Loucy (cell line): Measurements from ENCODE around the gene PDCD4.

Source experiments
- H2AFZ ChIP-seq: fragments of 200-600 bp; sonication (generic); 2 replicates; pipeline ENCODE4 v1.6.0; 2016; ENCODE audit warnings: antibody characterized with exemption, mild to moderate bottlenecking, low read length, moderate library complexity
- H3F3A ChIP-seq: fragments of 200-600 bp; 2 replicates; pipeline ENCODE4 v1.6.0; 2016; ENCODE audit warnings: antibody characterized with exemption, low read depth, mild to moderate bottlenecking
- H3K27me3 ChIP-seq: fragments of 200-600 bp; sonication (generic); 2 replicates; pipeline ENCODE4 v1.6.1; 2014; ENCODE audit warnings: low read length, mild to moderate bottlenecking; ENCODE audit not compliant: insufficient read depth, poor library complexity, severe bottlenecking
- H3K36me3 ChIP-seq: fragments of 200-600 bp; sonication (generic); 2 replicates; pipeline ENCODE4 v1.6.1; 2016; ENCODE audit warnings: low read length; ENCODE audit not compliant: insufficient read depth
- H3K4me1 ChIP-seq: fragments of 200-600 bp; sonication (generic); 2 replicates; pipeline ENCODE4 v1.5.1; 2014; ENCODE audit warnings: low read length, mild to moderate bottlenecking; ENCODE audit not compliant: insufficient read depth, poor library complexity, severe bottlenecking
- H3K4me2 ChIP-seq: fragments of 200-600 bp; sonication (generic); 2 replicates; pipeline ENCODE4 v1.6.0; 2014; ENCODE audit warnings: antibody characterized with exemption, low read length, low read depth, mild to moderate bottlenecking; ENCODE audit not compliant: poor library complexity, severe bottlenecking
- H3K4me3 ChIP-seq: fragments of 200-600 bp; sonication (generic); 2 replicates; pipeline ENCODE4 v1.5.1; 2014; ENCODE audit warnings: low read length, mild to moderate bottlenecking, mixed read lengths; ENCODE audit not compliant: poor library complexity, severe bottlenecking
- H3K79me2 ChIP-seq: fragments of 200-600 bp; sonication (generic); 2 replicates; pipeline ENCODE4 v1.6.1; 2014; ENCODE audit warnings: low read length; ENCODE audit not compliant: insufficient read depth
- H3K9ac ChIP-seq: fragments of 200-600 bp; sonication (generic); 2 replicates; pipeline ENCODE4 v1.6.0; 2014; ENCODE audit warnings: mild to moderate bottlenecking, low read depth, low read length, moderate library complexity; ENCODE audit not compliant: poor library complexity, severe bottlenecking
- H3K9me2 ChIP-seq: fragments of 200-600 bp; sonication (generic); replicated peaks from 2 replicates; pipeline ENCODE4 v1.6.1; 2016; ENCODE audit warnings: low read depth, low read length, mixed read lengths
- H3K9me3 ChIP-seq: fragments of 200-600 bp; sonication (generic); 2 replicates; pipeline ENCODE4 v1.6.1; 2014; ENCODE audit warnings: mild to moderate bottlenecking, antibody characterized with exemption, low read length, low read depth; ENCODE audit not compliant: insufficient read depth
- H4K20me1 ChIP-seq: fragments of 200-600 bp; sonication (generic); 2 replicates; pipeline ENCODE4 v1.6.0; 2014; ENCODE audit warnings: antibody characterized with exemption, low read length, mild to moderate bottlenecking; ENCODE audit not compliant: insufficient read depth, poor library complexity, severe bottlenecking
- CTCF ChIP-seq: fragments of 200-600 bp; sonication (generic); conservative IDR thresholded peaks from 2 replicates; pipeline ENCODE4 v1.5.1; 2014; ENCODE audit warnings: mild to moderate bottlenecking, antibody characterized with exemption, low read length
- EZH2phosphoT487 ChIP-seq: fragments of 200-600 bp; IDR thresholded peaks from 2 replicates; pipeline ENCODE4 v1.6.1; 2018; ENCODE audit warnings: antibody characterized with exemption, mild to moderate bottlenecking, moderate library complexity, borderline replicate concordance

Gene PDCD4

GRCh38 chr10:110852947-110853346 lies 18.8 kb upstream of the PDCD4 start:
- peak overlapping the region; percentile 25 for H3K9ac ChIP-seq

GRCh38 chr10:110853921-110854605 lies 17.7 kb upstream of the PDCD4 start:
- no peak for TF ChIP-seq EZH2phosphoT487
- no peak for TF ChIP-seq CTCF
- peaks cover 81% of the 10 kb centered on the region for H3K4me1 ChIP-seq
- H3K9me3 ChIP-seq = no peaks in the 10 kb centered on the region
- no peak overlapping the region for H2AFZ ChIP-seq
- H3K4me3 ChIP-seq = no peak overlapping the region
- peak overlapping the region; percentile 44 for H3K4me2 ChIP-seq
- no peaks in the 10 kb centered on the region for H4K20me1 ChIP-seq
- H3F3A ChIP-seq = peaks cover 20% of the 10 kb centered on the region
- H3K9ac ChIP-seq = no peak overlapping the region
- H3K27me3 ChIP-seq = no peaks in the 10 kb centered on the region
- H3K36me3 ChIP-seq = no peaks in the 10 kb centered on the region
- H3K79me2 ChIP-seq = no peaks in the 10 kb centered on the region
- no peaks in the 10 kb centered on the region for H3K9me2 ChIP-seq

More at GRCh38 chr10:110852947-110853346, 18.8 kb upstream of the PDCD4 start:
- TF ChIP-seq EZH2phosphoT487 = no peak
- no peak for TF ChIP-seq CTCF
- peaks cover 69% of the 10 kb centered on the region for H3K4me1 ChIP-seq
- H3F3A ChIP-seq = peaks cover 13% of the 10 kb centered on the region
- no peaks in the 10 kb centered on the region for H3K9me3 ChIP-seq
- H3K9me2 ChIP-seq = no peaks in the 10 kb centered on the region
- no peaks in the 10 kb centered on the region for H3K27me3 ChIP-seq
- H3K36me3 ChIP-seq = no peaks in the 10 kb centered on the region
- no peak overlapping the region for H3K4me3 ChIP-seq
- no peak overlapping the region for H2AFZ ChIP-seq
- H4K20me1 ChIP-seq = no peaks in the 10 kb centered on the region
- H3K79me2 ChIP-seq = no peaks in the 10 kb centered on the region
- H3K4me2 ChIP-seq = no peak overlapping the region

- TF ChIP-seq CTCF (no peak), EZH2phosphoT487 (no peak)
- Histone ChIP-seq H3K9ac (peak overlapping the region; percentile 71), H3K9me2 (no peaks in the 10 kb centered on the region), H3K79me2 (no peaks in the 10 kb centered on the region), H3K9me3 (no peaks in the 10 kb centered on the region), H3K4me1 (peaks cover 74% of the 10 kb centered on the region), H3K4me3 (peak overlapping the region; percentile 59), H3K36me3 (no peaks in the 10 kb centered on the region), H3K27me3 (no peaks in the 10 kb centered on the region), H3K4me2 (peak overlapping the region; percentile 78), H2AFZ (peak overlapping the region; percentile 56), H3F3A (peaks cover 20% of the 10 kb centered on the region), H4K20me1 (no peaks in the 10 kb centered on the region)
Measured at GRCh38 chr10:110857265-110858171, 14.2 kb upstream of the PDCD4 start.
